SKM-1 treated with dmso at 0.1 percent for 144 hours (cell line): ENCODE data around the gene RFTN1.

Experiments
- DNase-seq: peaks from one replicate; lab custom pipeline; 2025; ENCODE audit not compliant: unreplicated experiment; lab: John Stamatoyannopoulos, UW

The RFTN1 gene

GRCh38 chr3:16363636-16364035, 149.9 kb downstream of the RFTN1 start:
- DNase-seq, result no peak

- DNase-seq, result no peak
Measured at GRCh38 chr3:16362770-16363169, 150.7 kb downstream of the RFTN1 start.

GRCh38 chr3:16361087-16361486, 152.4 kb downstream of the RFTN1 start:
- DNase-seq, result no peak

GRCh38 chr3:16359331-16359730, 154.2 kb downstream of the RFTN1 start:
- DNase-seq, result no peak

- no peak for DNase-seq
Measured at GRCh38 chr3:16358336-16358735, 155.2 kb downstream of the RFTN1 start.

- DNase-seq, result no peak
Measured at GRCh38 chr3:16357186-16358121, 156.0 kb downstream of the RFTN1 start.

- DNase-seq, result no peak
Measured at GRCh38 chr3:16355828-16356227, 157.7 kb downstream of the RFTN1 start.

GRCh38 chr3:16354291-16354690, 159.2 kb downstream of the RFTN1 start:
- DNase-seq, result no peak

- no peak for DNase-seq
Measured at GRCh38 chr3:16352428-16352827, 161.1 kb downstream of the RFTN1 start.

GRCh38 chr3:16350597-16351318, 162.7 kb downstream of the RFTN1 start:
- DNase-seq, result no peak

GRCh38 chr3:16349986-16350596, 163.4 kb downstream of the RFTN1 start:
- DNase-seq, result no peak

GRCh38 chr3:16347548-16347947, 166.0 kb downstream of the RFTN1 start:
- DNase-seq, result no peak

- no peak for DNase-seq
Measured at GRCh38 chr3:16346413-16347081, 167.0 kb downstream of the RFTN1 start.

- no peak for DNase-seq
Measured at GRCh38 chr3:16343101-16343500, 170.4 kb downstream of the RFTN1 start.

GRCh38 chr3:16338999-16339398, 174.5 kb downstream of the RFTN1 start:
- peak; percentile 68 for DNase-seq

- peak; percentile 42 for DNase-seq
Measured at GRCh38 chr3:16337856-16338540, 175.5 kb downstream of the RFTN1 start.

GRCh38 chr3:16336825-16337224, 176.7 kb downstream of the RFTN1 start:
- DNase-seq, result no peak

- no peak for DNase-seq
Measured at GRCh38 chr3:16335772-16336645, 177.5 kb downstream of the RFTN1 start.

- DNase-seq, result no peak
Measured at GRCh38 chr3:16335333-16335732, 178.2 kb downstream of the RFTN1 start.

- no peak for DNase-seq
Measured at GRCh38 chr3:16334909-16335308, 178.6 kb downstream of the RFTN1 start.
